NCI-H1930 (cell line): ENCODE results near the gene STXBP5L.
"Not testable (repeated sequence)": the region's sequence is repeated elsewhere in the genome, so short reads cannot be mapped to it uniquely, and the experiment has no call there.

Source experiments
- DNase-seq, 2 experiments: peaks; one replicate each; lab custom pipeline; 2025; lab: John Stamatoyannopoulos, UW

Gene STXBP5L

DNA sequence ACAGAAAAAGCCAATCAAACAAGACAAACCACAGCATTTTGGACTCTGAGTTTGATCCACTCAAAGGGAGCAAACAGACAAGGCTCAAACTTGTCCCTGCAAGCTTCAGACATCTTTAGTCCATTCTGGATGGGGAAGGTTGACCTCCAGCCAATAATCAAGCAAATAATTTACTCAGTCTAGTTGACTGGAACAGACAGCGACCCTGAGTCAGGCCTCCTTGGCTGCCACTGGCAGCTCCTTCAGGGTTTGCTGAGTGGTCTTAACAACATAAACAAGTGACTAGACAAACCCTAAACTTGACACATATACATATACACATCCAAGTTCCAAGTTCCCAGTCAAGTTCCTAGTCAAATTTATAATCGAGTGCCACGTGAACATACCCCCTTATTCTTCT is 323.9 kb downstream of the STXBP5L start:
- DNase-seq: no peak

- no peak for DNase-seq
These were observed 324.6 kb downstream of the STXBP5L start for GRCh38 chr3:121232309-121233225.

DNA sequence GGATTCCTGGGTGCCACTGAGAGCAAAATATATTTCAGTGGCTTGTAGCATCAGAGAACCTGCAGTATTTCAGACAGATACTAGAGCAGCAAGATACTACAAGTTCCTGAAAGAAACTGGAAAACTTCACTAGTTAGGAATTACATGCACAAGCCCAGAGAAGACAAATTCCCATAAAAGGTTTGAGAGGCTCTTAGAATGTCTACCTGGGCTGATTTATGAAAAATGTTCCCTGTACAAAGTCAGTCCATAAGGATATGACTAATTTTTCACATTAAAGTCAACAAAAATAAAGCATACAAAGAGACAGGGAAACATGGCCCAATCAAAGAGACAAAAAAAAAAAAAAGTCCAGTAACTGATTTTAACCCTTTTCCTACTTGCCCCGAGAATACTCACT is 335.2 kb downstream of the STXBP5L start:
- no peak for DNase-seq

DNA sequence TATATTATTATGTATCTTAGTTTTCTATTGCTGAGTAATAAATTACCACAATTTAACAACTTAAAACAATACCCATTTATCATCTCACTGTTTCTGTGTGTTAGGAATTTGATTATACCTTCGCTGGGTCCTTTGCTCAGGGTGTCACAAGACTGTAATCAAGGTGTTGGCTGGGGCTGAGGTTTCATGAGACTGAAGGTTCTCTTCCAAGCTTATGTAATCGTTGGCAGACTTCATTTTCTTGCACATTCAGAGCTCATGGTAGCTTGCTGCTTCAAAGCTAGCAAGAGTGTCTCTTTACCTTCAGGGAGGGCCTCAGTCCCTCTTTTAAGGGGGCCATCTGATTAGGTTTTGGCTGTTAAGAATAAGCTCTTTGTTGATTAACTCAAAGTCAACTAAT is 344.7 kb downstream of the STXBP5L start:
- DNase-seq: no peak

- no peak for DNase-seq
These were observed 361.4 kb downstream of the STXBP5L start for GRCh38 chr3:121269389-121269788.

GRCh38 chr3:121274411-121274810 is 366.4 kb downstream of the STXBP5L start:
- DNase-seq: no peak

DNA sequence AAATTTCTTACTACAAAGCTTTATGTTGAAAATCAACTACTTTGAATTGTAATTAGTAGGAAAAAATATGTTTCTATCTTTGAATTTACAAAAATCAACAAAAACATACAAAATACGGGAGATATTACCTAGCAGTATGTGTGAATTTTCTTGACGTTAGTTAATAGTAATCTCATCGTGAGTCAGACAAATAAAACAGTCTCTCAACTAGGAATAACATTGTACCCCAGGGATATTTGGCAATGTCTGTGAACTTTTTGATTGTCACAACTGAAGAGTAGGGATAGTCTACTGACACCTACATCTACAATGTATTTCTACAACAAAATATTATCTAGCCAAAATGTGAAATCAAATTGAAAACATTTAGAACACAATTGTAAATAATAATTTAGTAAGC is 387.4 kb downstream of the STXBP5L start:
- no peak for DNase-seq

- DNase-seq: no peak
These were observed 388.0 kb downstream of the STXBP5L start for GRCh38 chr3:121295979-121296378.

- DNase-seq: no peak
These were observed 416.3 kb downstream of the STXBP5L start for GRCh38 chr3:121324320-121324719.

- DNase-seq: no peak
These were observed 422.1 kb downstream of the STXBP5L start for GRCh38 chr3:121330118-121330517.

DNA sequence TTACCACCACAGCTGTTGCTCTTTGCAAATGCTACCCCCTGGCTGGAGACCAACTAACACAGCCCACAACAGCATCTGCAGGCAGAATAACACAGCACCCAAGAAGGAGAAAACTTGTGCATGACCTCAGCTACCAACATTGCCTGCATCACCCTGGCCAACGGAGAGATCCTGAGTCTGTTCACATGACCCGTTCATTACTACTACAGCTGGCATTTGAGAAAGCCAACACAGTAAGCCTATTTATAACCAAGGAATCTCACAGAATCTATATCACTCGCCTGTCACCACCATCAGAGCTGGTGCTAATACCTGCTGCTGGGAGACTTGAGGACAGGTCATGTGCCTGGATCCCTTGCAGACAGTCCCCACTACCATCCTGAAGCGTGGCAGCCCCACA is 422.6 kb downstream of the STXBP5L start:
- no peak for DNase-seq

GRCh38 chr3:121355960-121356359 is 448.0 kb downstream of the STXBP5L start:
- not testable (repeated sequence) for DNase-seq

- no peak for DNase-seq
These were observed 454.2 kb downstream of the STXBP5L start for GRCh38 chr3:121362035-121362734.

- not testable (repeated sequence) for DNase-seq
These were observed 480.3 kb downstream of the STXBP5L start for GRCh38 chr3:121388308-121388707.

DNA sequence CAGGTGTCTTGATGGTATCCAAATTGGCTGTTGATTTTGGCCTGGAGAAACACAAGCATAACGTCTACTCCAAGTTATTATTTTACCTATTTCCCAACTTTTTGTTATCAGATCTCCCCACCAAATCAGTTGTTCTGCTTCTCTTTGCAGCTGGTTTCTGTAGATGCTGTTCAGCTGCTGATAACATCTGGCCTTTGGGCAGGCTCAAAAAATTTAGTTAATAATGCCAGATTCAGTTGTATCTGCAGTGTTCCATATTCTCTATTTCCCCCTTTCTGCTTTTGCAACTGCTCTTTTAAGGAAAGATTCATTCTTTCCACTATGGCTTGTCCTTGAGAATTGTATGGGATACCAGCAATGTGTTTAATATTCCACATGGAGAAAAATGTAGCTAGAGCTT is 488.0 kb downstream of the STXBP5L start:
- not testable (repeated sequence) for DNase-seq

DNA sequence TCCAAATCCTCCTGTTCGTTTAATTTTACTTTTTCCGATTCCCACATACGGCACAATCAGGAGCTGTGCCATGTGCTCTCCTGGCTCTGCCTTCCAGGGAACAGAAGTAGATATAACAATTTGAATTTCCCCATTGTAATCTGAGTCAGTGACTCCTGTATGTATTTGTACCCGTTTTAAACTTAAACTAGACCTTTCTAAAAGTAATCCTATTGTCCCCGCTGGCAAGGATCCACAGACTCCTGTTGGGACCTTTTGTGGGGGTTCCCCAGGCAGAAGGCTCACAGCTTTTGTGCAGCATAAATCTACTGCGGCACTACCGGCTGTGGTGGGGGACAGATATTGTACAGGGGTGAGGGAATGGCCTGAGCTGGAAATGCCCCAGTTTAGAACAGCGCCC is 490.0 kb downstream of the STXBP5L start:
- DNase-seq: not testable (repeated sequence)

DNA sequence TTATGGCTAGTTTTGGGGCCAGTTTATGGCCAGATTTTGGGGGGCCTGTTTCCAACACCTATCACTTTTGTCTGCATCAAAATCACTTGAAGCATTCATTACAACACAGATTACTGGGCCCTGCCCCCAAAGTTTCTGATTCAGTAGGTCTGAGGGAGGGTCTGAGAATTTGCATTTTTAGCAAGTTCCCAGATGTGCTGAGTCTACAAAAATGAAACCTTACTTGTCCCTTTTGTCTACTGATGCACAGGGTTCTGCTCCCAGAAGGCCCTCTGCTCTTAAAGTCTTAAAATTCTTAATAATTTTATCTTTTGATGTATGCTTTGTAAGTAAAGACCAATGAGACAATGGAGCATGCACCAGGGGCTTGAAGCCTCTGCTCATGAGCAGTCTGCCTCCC is 491.8 kb downstream of the STXBP5L start:
- no peak for DNase-seq

DNA sequence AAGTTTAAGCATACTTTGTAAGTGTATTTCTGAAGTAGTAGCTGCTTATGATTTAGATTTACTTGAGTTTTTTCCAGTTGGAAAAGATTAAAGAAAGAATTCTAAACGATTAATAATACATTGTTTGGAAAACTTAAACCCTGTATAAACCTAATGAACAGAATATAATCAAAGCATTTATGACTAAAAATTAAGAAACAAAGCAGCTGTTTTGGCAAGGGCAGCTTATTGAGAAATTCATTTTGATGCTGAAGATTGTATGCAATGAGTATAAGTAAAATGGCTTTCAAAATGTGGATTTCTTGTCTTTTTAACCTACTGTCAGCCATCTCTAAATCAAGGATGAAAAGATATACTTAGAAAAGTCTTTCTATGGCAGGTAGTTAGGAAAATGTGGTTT is 497.6 kb downstream of the STXBP5L start:
- no peak for DNase-seq

- no peak for DNase-seq
These were observed 503.5 kb downstream of the STXBP5L start for GRCh38 chr3:121411523-121411922.

DNA sequence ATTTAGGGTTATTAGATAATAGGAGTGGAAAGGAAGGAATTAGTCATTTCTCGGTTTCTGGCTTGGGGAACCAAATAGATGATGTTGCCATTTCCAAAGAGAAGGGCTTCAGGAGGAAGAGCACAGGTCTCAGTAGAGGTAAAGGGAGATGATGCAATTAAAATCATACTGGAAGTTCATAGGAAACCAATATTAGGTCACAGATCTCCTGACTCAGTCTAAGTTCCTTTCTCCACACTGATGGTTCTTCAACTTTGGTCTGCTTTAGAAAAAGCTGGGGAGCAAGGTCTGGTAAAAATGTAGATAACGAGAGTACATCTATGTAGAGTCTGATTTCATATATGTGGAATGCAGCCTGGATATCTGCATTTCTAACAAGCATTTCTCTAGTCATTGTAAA is 506.9 kb downstream of the STXBP5L start:
- DNase-seq: no peak

DNA sequence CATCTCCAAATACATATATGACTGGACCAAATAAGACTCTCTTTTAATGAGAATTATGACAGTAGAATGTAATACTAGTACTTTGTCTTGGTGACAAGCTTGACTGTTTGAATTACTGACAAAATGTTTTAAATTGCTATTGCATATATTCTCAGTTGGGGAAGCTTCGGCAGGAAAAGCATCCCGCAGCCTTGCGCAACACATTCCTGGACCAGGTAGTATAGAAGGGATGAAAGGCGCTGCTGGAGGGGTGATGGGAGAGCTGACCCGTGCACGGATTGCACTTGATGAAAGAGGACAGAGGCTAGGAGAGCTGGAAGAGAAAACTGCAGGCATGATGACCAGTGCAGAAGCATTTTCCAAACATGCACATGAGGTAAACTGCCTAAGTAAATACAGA is 510.2 kb downstream of the STXBP5L start:
- no peak for DNase-seq

GRCh38 chr3:121424549-121424948 is 516.5 kb downstream of the STXBP5L start:
- no peak for DNase-seq

DNA sequence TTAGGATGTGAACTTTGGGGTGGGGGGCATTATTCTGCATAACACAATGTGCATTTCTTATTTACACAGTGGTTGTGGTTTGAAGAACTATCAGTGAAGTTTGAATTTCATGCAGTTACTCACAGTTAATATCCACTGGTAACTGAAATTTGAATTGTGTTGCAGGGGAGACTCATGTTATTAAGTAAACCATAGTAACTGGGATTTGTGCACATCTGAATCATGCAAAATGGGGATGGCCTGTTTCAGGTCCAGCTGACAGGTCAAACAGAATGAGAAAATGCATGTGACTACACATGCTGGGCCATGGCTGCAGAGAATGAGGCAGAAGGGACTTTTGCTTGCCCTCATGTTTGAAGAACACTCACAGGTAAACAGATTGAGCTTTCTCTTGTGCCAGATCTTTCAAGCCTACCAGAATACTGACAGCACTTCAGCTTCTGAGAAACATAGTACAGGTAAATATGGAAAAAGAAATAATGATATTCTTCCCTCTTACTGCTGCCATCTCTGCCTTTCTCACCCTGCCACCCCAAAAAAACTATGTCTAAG is 522.7 kb downstream of the STXBP5L start:
- no peak for DNase-seq
